DMS 273 (cell line): Measurements from ENCODE around the gene ZNF484.
"Not testable (repeated sequence)": the region's sequence is repeated elsewhere in the genome, so short reads cannot be mapped to it uniquely, and the experiment has no call there.

ENCODE experiments used
- DNase-seq: peaks from one replicate; lab custom pipeline; 2025; ENCODE audit not compliant: unreplicated experiment; lab: John Stamatoyannopoulos, UW

ZNF484 gene

GRCh38 chr9:92864152-92864551 is 13.7 kb downstream of the ZNF484 start:
- no peak for DNase-seq

- DNase-seq, result no peak
Observed at GRCh38 chr9:92860867-92861266, 17.0 kb downstream of the ZNF484 start.

GRCh38 chr9:92857236-92857635 is 20.6 kb downstream of the ZNF484 start:
- DNase-seq, result no peak

- no peak for DNase-seq
Observed at GRCh38 chr9:92853716-92854115, 24.1 kb downstream of the ZNF484 start.

GRCh38 chr9:92850898-92851297 is 26.9 kb downstream of the ZNF484 start:
- peak; percentile 21 for DNase-seq

- not testable (repeated sequence) for DNase-seq
Observed at GRCh38 chr9:92848740-92849139, 29.1 kb downstream of the ZNF484 start.

- DNase-seq, result no peak
Observed at GRCh38 chr9:92846662-92847145, 31.1 kb downstream of the ZNF484 start.

- not testable (repeated sequence) for DNase-seq
Observed at GRCh38 chr9:92838411-92838810, 39.4 kb downstream of the ZNF484 start.

GRCh38 chr9:92837191-92837590 is 40.6 kb downstream of the ZNF484 start:
- DNase-seq, result no peak

GRCh38 chr9:92829420-92829819 is 48.4 kb downstream of the ZNF484 start:
- no peak for DNase-seq

- DNase-seq, result not testable (repeated sequence)
Observed at GRCh38 chr9:92825065-92825464, 52.8 kb downstream of the ZNF484 start.

- no peak for DNase-seq
Observed at GRCh38 chr9:92820964-92821363, 56.9 kb downstream of the ZNF484 start.

- DNase-seq, result not testable (repeated sequence)
Observed at GRCh38 chr9:92819898-92820297, 57.9 kb downstream of the ZNF484 start.

- DNase-seq, result peak; percentile 30
Observed at GRCh38 chr9:92809629-92810326, 68.1 kb downstream of the ZNF484 start.

- DNase-seq, result peak; percentile 87
Observed at GRCh38 chr9:92808726-92809451, 68.9 kb downstream of the ZNF484 start.

- peak; percentile 60 for DNase-seq
Observed at GRCh38 chr9:92807757-92808725, 69.8 kb downstream of the ZNF484 start.

GRCh38 chr9:92807031-92807756 is 70.6 kb downstream of the ZNF484 start:
- peak; percentile 31 for DNase-seq

- no peak for DNase-seq
Observed at GRCh38 chr9:92804727-92805126, 73.1 kb downstream of the ZNF484 start.

GRCh38 chr9:92798358-92798757 is 79.5 kb downstream of the ZNF484 start:
- DNase-seq, result no peak

- DNase-seq, result not testable (repeated sequence)
Observed at GRCh38 chr9:92796337-92796804, 81.5 kb downstream of the ZNF484 start.
